HS-5 (cell line): ENCODE measurements around the gene AZI2.

Experiments used
- DNase-seq: peaks from one replicate; pipeline ENCODE4 v3.0.0-alpha.2; 2012; ENCODE audit warnings: low read depth

The AZI2 gene, protein sequence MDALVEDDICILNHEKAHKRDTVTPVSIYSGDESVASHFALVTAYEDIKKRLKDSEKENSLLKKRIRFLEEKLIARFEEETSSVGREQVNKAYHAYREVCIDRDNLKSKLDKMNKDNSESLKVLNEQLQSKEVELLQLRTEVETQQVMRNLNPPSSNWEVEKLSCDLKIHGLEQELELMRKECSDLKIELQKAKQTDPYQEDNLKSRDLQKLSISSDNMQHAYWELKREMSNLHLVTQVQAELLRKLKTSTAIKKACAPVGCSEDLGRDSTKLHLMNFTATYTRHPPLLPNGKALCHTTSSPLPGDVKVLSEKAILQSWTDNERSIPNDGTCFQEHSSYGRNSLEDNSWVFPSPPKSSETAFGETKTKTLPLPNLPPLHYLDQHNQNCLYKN

GRCh38 chr3:28348629-28349468, at the start of gene AZI2, which contains the start of gene ZCWPW2:
Gene AZI2, minus strand, starts transcription at chr3:28348824. Its CDS starts 8,207 bp downstream, at chr3:28340617.
Gene ZCWPW2, plus strand, starts transcription at chr3:28348721. Its CDS starts 64,348 bp downstream, at chr3:28413069.
- DNase-seq, result peak; percentile 82

GRCh38 chr3:28388978-28389377, 40.4 kb upstream of the AZI2 start:
- no peak for DNase-seq

DNA sequence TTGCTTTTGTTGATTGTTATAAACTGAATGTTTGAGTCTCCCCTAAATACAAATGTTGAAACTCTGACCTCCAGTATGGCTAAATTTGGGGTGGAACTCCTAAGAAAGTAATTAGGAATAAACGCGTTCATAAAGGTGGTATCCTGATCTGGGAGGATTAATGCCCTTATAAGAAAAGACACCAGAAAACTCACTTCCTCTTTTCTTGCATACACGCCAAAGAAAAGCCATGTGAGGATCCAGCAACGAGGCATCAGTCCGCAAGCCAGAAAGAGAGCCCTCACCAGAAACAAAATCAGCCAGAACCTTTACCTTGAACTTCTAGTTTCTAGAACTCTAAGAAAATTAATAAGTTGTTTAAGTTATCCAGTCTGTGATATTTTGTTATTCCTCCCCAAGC, 37.4 kb upstream of the AZI2 start:
- DNase-seq, result no peak

GRCh38 chr3:28376424-28376823, 27.8 kb upstream of the AZI2 start:
- peak; percentile 58 for DNase-seq

DNA sequence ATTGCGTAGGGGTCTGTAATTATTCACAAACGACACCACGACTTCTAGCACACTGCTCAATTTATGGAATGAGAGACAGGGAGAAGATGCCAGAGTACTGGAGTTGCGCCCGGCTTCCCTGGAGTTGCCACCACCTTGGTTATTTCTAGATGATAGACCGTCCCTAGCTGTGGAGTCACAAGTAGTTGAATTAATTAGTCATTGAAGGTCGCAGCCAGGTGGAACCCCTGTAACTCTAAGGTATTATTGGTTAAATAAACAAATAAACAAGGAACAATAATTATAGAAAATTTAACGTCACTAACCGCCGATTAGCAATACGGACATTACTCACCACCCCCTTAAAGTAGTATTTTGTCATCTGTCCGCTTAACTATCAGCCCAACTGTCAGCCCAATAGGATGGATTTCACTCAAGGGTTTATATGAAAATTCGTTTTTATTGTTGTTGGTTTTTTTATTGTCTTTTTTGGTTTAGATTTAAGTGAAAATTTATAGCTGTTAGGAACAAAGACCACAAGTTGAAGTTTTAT, 911 bp upstream of the AZI2 start:
- no peak for DNase-seq

GRCh38 chr3:28348265-28348628, 377 bp downstream of the AZI2 start:
- DNase-seq, result no peak

GRCh38 chr3:28347374-28348264, 1.0 kb downstream of the AZI2 start:
- DNase-seq, result peak; percentile 49

DNA sequence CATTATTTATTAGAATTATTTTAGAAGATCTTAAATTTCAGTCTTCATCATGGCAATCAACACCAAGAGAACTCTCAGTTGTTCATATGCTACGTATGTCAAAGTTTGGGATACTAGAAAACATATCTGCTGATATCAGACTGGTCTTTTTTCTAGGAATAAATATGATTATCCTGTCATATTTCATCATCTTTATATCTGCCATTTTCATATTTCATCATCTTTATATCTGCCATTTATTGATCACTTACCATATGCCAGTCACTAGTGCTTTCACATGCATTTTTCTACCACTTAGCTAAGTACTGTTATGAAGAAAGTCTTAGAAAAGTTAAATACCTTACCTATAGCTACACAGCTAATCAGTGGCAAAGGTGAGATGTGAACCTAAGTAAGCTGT, 2.9 kb downstream of the AZI2 start:
- DNase-seq, result no peak

DNA sequence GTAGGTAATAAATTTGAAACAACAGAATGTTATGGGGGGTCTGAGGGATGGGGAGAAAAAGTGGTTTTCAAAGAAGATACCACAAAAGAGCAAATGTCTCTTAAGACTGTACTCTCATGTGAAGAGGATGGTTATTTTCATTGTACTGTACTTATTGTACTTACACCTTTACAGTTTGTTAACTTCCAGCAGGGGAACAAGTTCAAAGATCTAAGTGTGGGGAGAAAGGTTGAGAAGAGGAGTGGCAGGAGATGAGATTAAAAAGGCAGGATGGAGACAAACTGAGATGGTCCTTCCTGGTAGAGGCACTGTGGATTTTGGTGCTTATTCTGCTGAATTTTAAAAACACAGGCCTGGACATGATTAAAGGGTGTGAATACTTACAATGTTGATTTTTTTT, 5.5 kb downstream of the AZI2 start:
- DNase-seq, result no peak

DNA sequence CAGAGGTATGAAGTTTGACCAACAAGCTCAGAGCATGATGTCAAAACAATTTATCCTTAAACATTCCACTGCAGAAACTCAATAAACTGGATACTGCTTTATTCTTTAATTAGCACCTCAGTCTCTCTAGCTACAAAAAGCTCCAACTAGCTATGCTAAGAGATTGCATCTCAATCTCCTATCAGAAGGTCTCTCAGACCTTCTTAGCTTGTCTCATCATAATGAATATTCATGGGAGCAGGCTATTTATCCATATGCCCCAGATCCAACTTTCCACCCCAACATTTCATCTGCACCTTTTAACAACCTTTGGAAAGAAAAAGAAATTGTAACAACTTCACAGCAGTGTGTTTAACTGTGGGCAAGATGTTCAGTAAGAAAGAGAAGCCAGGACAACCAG, 11.4 kb downstream of the AZI2 start:
- no peak for DNase-seq

DNA sequence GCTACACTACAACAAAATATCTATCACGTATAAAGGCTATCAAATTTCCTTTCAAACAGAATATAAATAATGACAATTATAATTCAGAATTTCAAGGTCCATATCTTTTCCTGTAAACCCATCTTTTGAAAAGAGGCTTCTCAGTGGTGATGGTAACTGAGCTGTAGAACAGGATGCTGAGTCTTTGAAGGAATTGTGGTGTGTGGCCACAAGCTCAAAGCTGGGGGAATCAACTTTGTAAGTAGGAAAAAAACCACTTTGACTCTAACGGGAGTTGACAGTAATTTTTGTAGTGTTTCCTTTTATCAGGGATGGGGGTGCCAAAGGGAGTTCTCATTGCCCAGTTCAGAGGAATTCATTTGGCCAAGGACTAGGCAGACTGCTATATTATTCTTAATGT, 13.4 kb downstream of the AZI2 start:
- DNase-seq, result no peak

GRCh38 chr3:28334552-28334951, 14.1 kb downstream of the AZI2 start:
- no peak for DNase-seq

DNA sequence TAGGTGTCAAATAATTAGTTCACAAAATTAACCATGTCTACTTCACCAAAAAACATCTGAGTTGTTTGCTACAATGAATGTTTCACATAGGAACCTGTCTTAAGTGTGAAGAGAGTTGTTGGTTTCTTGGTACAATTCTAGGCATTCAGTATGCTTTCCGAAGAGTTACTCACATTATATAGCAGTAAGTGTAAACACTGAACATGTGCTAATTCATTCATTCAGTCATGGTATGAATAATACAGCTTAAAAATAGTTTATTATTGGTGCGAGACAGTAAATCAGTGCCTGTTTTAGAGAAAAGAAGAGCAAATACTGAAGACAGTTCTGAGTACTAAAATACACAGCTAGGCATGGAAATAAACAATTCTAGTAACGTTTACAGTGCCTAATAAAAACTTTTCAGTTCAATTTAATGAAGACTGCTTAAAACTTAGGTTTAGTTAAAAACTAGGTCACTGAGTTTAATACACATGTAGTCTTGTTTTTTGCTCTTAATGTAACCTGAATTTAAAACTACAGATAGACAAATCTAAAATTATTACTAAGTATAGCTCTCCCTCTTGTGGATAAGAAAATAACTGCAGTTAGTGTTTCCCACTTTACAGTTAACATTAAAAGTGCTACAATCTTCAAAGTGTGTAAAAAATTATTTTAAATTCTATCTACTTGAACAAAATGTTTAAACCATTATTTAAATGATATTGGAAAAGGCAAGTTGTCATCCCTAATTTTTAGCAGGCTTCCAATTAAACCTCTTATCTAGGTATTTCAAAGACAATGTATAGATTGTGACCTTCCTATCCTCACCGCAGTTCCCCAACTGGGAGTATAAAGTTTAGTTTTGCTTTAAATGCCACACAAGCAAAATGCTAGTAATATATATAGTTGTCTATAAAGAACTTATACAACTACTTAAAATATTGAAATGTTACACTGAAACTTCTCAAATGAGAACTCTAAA, 20.2 kb downstream of the AZI2 start:
- DNase-seq, result no peak

- no peak for DNase-seq
These were observed 22.1 kb downstream of the AZI2 start for GRCh38 chr3:28326458-28326926.

DNA sequence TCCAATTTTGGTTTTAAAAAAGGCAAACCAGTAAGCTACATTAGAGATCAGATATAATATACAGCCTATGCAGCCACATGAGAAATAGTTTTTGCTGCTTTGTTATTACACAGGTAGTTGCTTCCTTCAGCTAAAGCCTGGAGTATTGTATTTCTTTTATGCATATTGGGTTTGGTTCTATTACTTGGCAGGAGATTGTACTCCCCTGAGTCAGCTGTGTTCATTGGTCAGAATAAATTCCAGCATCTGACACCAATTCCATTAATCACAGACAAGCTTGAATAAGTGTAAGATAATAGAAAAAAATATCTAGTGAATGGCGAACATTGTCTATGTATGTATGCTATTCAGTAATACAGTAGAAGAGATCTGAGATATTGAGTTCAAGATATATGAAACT, 26.2 kb downstream of the AZI2 start:
- DNase-seq, result peak; percentile 35

DNA sequence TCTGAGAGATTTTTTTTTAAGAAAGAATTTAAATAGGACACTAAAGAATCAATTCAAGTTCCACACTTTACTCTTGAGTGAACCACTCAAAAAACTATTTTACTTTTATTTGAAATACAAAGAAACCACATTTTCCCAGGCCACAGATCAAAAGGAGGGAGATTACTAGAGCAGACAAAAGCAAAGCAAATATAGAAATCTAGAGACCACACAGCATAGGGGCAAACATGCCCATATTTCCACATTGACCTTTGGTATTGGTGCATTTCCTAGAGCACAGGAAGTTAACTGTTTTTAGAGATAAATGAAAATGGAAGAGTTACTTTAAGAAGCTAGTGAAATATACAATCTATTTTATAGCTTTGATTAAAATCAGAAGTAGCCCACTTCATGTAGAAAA, 27.6 kb downstream of the AZI2 start:
- DNase-seq, result no peak

- DNase-seq, result no peak
These were observed 31.1 kb downstream of the AZI2 start for GRCh38 chr3:28317438-28318022.

GRCh38 chr3:28316226-28316625, 32.4 kb downstream of the AZI2 start:
- no peak for DNase-seq

DNA sequence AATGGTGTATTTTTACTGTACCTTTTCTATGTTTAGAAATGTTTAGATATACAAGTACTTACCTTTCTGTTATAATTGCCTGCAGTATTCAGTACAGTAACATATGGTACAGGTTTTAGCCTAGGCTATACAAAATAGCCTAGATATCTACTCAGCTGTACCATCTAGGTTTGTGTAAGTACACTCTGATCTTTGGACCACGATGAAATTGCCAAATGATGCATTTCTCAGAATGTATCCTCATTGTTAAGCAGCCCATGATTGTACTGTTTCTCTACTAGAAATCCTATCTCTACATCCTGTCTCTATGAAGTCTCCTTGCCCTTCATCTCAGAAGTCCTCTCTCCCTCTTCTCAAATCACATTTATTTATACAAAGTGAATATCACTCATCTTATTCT, 32.9 kb downstream of the AZI2 start:
- no peak for DNase-seq

- DNase-seq, result no peak
These were observed 40.4 kb downstream of the AZI2 start for GRCh38 chr3:28308196-28308595.
